ENCODE results near the gene ZSWIM6.

DNA sequence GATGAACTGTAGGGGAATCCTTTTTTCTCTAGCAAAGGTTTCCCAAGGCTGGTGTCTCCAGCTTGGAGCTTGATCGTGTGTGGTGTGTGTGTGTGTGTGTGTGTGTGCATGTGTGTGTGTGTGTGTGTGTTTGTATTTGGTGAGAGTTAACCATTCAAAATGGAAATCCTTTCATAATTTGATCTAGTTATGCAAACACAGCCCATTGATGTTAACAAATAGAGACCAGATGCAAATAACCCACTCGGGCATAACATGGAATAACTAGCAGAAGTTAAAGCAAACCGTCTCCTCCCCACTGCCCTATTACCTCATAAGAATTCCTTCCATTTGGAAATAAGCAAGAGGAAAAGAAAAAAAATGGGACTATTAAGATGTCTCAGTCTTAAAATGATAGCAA, 24.9 kb upstream of the ZSWIM6 start:
- TF ChIP-seq, protein P1, sequence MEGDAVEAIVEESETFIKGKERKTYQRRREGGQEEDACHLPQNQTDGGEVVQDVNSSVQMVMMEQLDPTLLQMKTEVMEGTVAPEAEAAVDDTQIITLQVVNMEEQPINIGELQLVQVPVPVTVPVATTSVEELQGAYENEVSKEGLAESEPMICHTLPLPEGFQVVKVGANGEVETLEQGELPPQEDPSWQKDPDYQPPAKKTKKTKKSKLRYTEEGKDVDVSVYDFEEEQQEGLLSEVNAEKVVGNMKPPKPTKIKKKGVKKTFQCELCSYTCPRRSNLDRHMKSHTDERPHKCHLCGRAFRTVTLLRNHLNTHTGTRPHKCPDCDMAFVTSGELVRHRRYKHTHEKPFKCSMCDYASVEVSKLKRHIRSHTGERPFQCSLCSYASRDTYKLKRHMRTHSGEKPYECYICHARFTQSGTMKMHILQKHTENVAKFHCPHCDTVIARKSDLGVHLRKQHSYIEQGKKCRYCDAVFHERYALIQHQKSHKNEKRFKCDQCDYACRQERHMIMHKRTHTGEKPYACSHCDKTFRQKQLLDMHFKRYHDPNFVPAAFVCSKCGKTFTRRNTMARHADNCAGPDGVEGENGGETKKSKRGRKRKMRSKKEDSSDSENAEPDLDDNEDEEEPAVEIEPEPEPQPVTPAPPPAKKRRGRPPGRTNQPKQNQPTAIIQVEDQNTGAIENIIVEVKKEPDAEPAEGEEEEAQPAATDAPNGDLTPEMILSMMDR (IDR thresholded peaks at IDR 0.05) = no peak
- no peak for TF ChIP-seq POLR2A (IDR thresholded peaks at IDR 0.05)
